Neural cell (in vitro differentiated cells): ENCODE measurements around the gene NHSL2.

ENCODE experiments used
- CTCF ChIP-seq: fragments of 450-650 bp; IDR thresholded peaks from 2 replicates; pipeline ENCODE4 v1.5.1; 2014; ENCODE audit warnings: antibody characterized with exemption, mild to moderate bottlenecking, moderate library complexity; ENCODE audit not compliant: poor library complexity, severe bottlenecking
- POLR2AphosphoS5 ChIP-seq: IDR thresholded peaks from 2 replicates; pipeline ENCODE4 v1.6.1; 2012
- TAF1 ChIP-seq: IDR thresholded peaks from 2 replicates; pipeline ENCODE4 v1.6.1; 2012; ENCODE audit warnings: low read depth

GRCh38 chrX:72105436-72105835 is 194.8 kb downstream of the NHSL2 start:
- TF ChIP-seq TAF1 (no peak), POLR2AphosphoS5 (no peak), CTCF (no peak)
